NB4 (cell line): ENCODE data around the gene EML2.

Experiments used
- CTCF ChIP-seq: IDR thresholded peaks from one replicate; pipeline ENCODE4 v1.5.1; 2012; ENCODE audit warnings: low read depth, low read length
- MAX ChIP-seq: IDR thresholded peaks from 2 replicates; pipeline ENCODE4 v1.6.1; 2011; ENCODE audit warnings: low read depth, low read length
- MYC ChIP-seq: IDR thresholded peaks from 2 replicates; pipeline ENCODE4 v1.6.1; 2011; ENCODE audit warnings: low read depth, low read length
- POLR2A ChIP-seq: IDR thresholded peaks from 2 replicates; pipeline ENCODE4 v1.6.1; 2011; ENCODE audit warnings: mild to moderate bottlenecking; ENCODE audit not compliant: insufficient read length; ENCODE audit errors: extremely low read depth

- no peak for TF ChIP-seq CTCF
- no peak for TF ChIP-seq POLR2A
- TF ChIP-seq MYC = no peak
- TF ChIP-seq MAX = no peak
Observed at GRCh38 chr19:45587873-45588272, 51.3 kb downstream of the EML2 start.
